ENCODE data around the gene SCN9A.
"Not testable (repeated sequence)": the region's sequence is repeated elsewhere in the genome, so short reads cannot be mapped to it uniquely, and the experiment has no call there.

The SCN9A gene

GRCh38 chr2:166238176-166238575 lies 137.6 kb downstream of the SCN9A start:
- no peak for DNase-seq

- no peak for DNase-seq
Observed at GRCh38 chr2:166234112-166234846, 141.5 kb downstream of the SCN9A start.

- DNase-seq, result no peak
Observed at GRCh38 chr2:166233244-166233643, 142.5 kb downstream of the SCN9A start.

- DNase-seq, result no peak
Observed at GRCh38 chr2:166230724-166231070, 145.0 kb downstream of the SCN9A start.

- DNase-seq, result no peak
Observed at GRCh38 chr2:166230024-166230723, 145.6 kb downstream of the SCN9A start.

GRCh38 chr2:166229678-166230023 lies 146.1 kb downstream of the SCN9A start:
- DNase-seq, result no peak

GRCh38 chr2:166224197-166224596 lies 151.5 kb downstream of the SCN9A start:
- DNase-seq, result no peak

GRCh38 chr2:166223298-166223697 lies 152.4 kb downstream of the SCN9A start:
- no peak for DNase-seq

- DNase-seq, result no peak
Observed at GRCh38 chr2:166211079-166211478, 164.7 kb downstream of the SCN9A start.

GRCh38 chr2:166209944-166210343 lies 165.8 kb downstream of the SCN9A start:
- not testable (repeated sequence) for DNase-seq

GRCh38 chr2:166209367-166209766 lies 166.4 kb downstream of the SCN9A start:
- DNase-seq, result not testable (repeated sequence)

GRCh38 chr2:166206153-166206552 lies 169.6 kb downstream of the SCN9A start:
- DNase-seq, result not testable (repeated sequence)

- no peak for DNase-seq
Observed at GRCh38 chr2:166202778-166203177, 173.0 kb downstream of the SCN9A start.

- no peak for DNase-seq
Observed at GRCh38 chr2:166197446-166197845, 178.3 kb downstream of the SCN9A start.

GRCh38 chr2:166193407-166193806 lies 182.3 kb downstream of the SCN9A start:
- DNase-seq, result no peak

- DNase-seq, result no peak
Observed at GRCh38 chr2:166188084-166188483, 187.7 kb downstream of the SCN9A start.

- DNase-seq, result no peak
Observed at GRCh38 chr2:166184789-166185188, 191.0 kb downstream of the SCN9A start.

GRCh38 chr2:166181813-166182154 lies 194.0 kb downstream of the SCN9A start:
- no peak for DNase-seq

- no peak for DNase-seq
Observed at GRCh38 chr2:166180951-166181812, 194.6 kb downstream of the SCN9A start.

GRCh38 chr2:166179201-166179600 lies 196.5 kb downstream of the SCN9A start:
- DNase-seq, result no peak

GRCh38 chr2:166173263-166173662 lies 202.5 kb downstream of the SCN9A start:
- no peak for DNase-seq

- no peak for DNase-seq
Observed at GRCh38 chr2:166171216-166171615, 204.5 kb downstream of the SCN9A start.

GRCh38 chr2:166170356-166170755 lies 205.4 kb downstream of the SCN9A start:
- DNase-seq, result no peak

GRCh38 chr2:166167449-166167848 lies 208.3 kb downstream of the SCN9A start:
- no peak for DNase-seq

Data from stimulated activated CD4-positive, alpha-beta T cell treated with anti-CD3 and anti-CD28 coated beads, Interleukin-4, amount 100 ng/mL, for 1 hour (primary cell).